DMS153 (cell line): ENCODE measurements around the gene PDE4A.

Source experiments
- DNase-seq: peaks from one replicate; lab custom pipeline; 2025; lab: John Stamatoyannopoulos, UW

PDE4A gene

GRCh38 chr19:10510301-10510802 lies 90.0 kb downstream of the PDE4A start:
- no peak for DNase-seq

DNA sequence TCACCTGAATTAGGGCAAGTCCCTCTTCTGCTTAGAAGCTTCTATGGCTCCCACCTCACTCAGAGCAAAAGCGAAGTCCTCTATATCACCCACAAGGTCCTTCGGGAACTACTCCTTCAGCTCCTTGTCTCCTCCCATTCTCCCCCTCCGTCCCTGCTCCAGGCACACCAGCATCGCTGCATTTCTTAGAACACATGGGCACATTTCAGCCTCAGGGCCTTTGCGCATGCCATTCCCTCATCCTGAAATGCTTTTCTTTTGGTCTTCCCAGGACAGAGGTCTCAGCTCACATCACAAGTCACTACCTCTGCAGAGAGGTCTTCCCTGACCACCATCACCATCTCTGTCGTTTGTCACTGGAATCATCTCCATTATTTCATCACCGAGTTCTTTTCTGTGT lies 92.9 kb downstream of the PDE4A start:
- no peak for DNase-seq

- no peak for DNase-seq
Observed at GRCh38 chr19:10514211-10515145, 94.1 kb downstream of the PDE4A start.

- no peak for DNase-seq
Observed at GRCh38 chr19:10516064-10516385, 95.7 kb downstream of the PDE4A start.

- DNase-seq = peak; percentile 27
Observed at GRCh38 chr19:10516671-10517286, 96.4 kb downstream of the PDE4A start.

- no peak for DNase-seq
Observed at GRCh38 chr19:10517361-10517759, 97.0 kb downstream of the PDE4A start, which contains the start of gene S1PR5. Gene S1PR5, minus strand, starts transcription at chr19:10517447. Its CDS starts 2,436 bp downstream, at chr19:10515011.

GRCh38 chr19:10517760-10518443 lies 97.6 kb downstream of the PDE4A start:
- DNase-seq = no peak

DNA sequence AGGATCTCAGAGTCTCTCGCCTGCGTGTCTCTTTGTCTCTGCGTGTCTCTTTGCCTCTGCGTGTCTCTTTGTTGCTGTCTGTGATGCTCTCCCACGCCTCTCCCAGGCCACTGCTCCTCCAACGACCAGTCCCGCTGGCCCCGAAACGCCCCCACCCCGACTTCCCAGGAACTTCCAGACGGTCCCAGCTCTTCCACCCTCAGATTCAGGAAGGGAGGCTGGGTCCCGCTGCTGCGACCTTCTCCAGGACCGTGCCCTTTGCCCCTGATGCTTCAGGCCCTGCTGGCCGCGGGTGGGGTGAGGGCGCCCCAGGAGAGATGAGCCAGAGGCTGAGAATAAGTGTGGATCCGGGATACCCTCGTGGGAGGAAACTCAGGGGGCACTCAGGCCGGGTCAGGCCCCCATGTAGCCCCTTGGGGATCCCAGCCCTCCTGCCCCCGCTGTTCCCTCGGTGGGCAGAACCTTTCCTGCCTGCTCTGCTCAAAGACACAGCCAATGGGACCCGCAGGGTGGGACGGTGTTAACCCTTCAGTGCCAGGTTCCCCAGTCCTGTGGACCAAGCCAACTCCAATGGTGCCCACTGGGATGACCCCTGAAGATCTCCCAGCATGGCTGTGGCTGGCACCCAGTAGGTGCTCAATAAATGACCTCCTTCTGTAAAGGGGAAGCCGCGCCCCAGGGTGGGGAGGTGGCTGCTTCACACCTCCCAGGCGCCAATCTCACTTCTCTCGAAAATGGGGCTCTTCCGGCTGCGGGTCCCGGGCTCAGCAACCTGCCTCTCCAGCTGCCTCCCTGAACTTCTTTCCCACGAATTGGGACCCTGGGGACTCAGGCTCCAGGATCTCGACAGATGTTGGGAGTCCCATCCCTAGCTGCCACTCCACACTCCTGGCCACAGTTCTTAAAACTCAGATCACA lies 98.4 kb downstream of the PDE4A start:
- no peak for DNase-seq
